GM10266 (cell line): ENCODE measurements around the gene MEGF11.

Experiments
- DNase-seq: peaks from one replicate; pipeline ENCODE4 v3.0.0; 2012; ENCODE audit errors: extremely low spot score
- CTCF ChIP-seq: IDR thresholded peaks from 2 replicates; pipeline ENCODE4 v1.5.1; 2012; ENCODE audit warnings: mild to moderate bottlenecking, low read depth; ENCODE audit not compliant: control insufficient read depth, insufficient read depth; ENCODE audit errors: missing control alignments

Gene MEGF11

GRCh38 chr15:66077320-66077663 lies 176.3 kb downstream of the MEGF11 start:
- DNase-seq, result no peak
- no peak for TF ChIP-seq CTCF

GRCh38 chr15:66076591-66077319 lies 176.8 kb downstream of the MEGF11 start:
- no peak for DNase-seq
- no peak for TF ChIP-seq CTCF

GRCh38 chr15:66075947-66076346 lies 177.6 kb downstream of the MEGF11 start:
- no peak for DNase-seq
- no peak for TF ChIP-seq CTCF

GRCh38 chr15:66072616-66073361 lies 180.8 kb downstream of the MEGF11 start:
- TF ChIP-seq CTCF, result no peak
- DNase-seq, result no peak

- DNase-seq, result no peak
These were observed 181.6 kb downstream of the MEGF11 start for GRCh38 chr15:66071921-66072295.

GRCh38 chr15:66071160-66071920 lies 182.2 kb downstream of the MEGF11 start:
- TF ChIP-seq CTCF, result no peak
- DNase-seq, result no peak

More at GRCh38 chr15:66071921-66072295, 181.6 kb downstream of the MEGF11 start:
- TF ChIP-seq CTCF, result no peak
